ENCODE data around the gene MRM3.
"Not testable (repeated sequence)": the region's sequence is repeated elsewhere in the genome, so short reads cannot be mapped to it uniquely, and the experiment has no call there.

Gene MRM3

GRCh38 chr17:787641-788221 is 5.6 kb downstream of the MRM3 start:
- H3K4me3 ChIP-seq (ENCODE audit: low read depth, low read length): no peak overlapping the region
- TF ChIP-seq CTCF (IDR thresholded peaks at IDR 0.05; ENCODE audit: low read depth, low read length): no peak

- no peak overlapping the region for H3K4me3 ChIP-seq (ENCODE audit: low read depth, low read length)
- TF ChIP-seq CTCF (IDR thresholded peaks at IDR 0.05; ENCODE audit: low read depth, low read length): no peak
Observed at GRCh38 chr17:788551-788950, 6.4 kb downstream of the MRM3 start.

GRCh38 chr17:789160-789840 is 7.1 kb downstream of the MRM3 start:
- no peak for TF ChIP-seq CTCF (IDR thresholded peaks at IDR 0.05; ENCODE audit: low read depth, low read length)
- H3K4me3 ChIP-seq (ENCODE audit: low read depth, low read length): no peak overlapping the region

GRCh38 chr17:789931-790873 is 8.0 kb downstream of the MRM3 start:
- not testable (repeated sequence) for H3K4me3 ChIP-seq (ENCODE audit: low read depth, low read length)

DNA sequence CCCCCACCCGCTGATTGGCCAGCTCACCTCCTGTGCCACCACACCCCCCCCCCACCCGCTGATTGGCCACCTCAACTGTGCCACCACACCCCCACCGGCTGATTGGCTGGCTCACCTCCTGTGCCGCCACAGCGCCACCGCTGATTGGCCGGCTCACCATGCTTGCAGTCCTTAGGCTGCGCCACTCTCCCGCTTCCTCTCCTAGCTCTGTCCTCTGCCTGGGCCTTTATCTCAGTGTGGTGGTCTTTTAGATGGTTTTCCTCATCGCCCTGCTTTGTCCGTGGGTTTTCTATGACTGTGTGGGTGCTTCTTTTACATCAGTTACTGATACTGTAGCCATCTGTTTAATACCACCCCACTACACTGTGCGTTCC is 8.7 kb downstream of the MRM3 start:
- H3K4me3 ChIP-seq (ENCODE audit: low read depth, low read length): not testable (repeated sequence)

GRCh38 chr17:791829-792228 is 9.7 kb downstream of the MRM3 start:
- H3K4me3 ChIP-seq (ENCODE audit: low read depth, low read length): no peak overlapping the region
- TF ChIP-seq CTCF (IDR thresholded peaks at IDR 0.05; ENCODE audit: low read depth, low read length): no peak

DNA sequence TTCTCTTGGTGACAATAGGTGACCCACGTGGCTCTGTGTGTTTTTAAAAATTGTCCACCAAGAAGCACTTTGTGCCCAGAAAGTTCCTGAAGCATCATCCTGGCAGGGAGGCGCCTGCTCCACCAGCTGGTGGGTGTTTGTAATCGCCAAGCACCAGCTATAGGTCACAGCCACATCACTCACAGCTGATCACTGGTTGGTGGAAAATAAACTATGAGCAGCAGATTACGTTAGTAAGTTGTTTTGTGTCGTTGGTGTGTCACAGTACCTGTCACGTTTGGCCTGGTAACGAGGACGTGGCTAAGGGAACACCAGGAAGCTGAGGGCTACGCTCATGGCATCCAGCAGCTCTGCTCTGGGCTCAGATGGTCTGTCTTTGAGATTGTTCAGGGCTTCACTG is 10.1 kb downstream of the MRM3 start:
- no peak for TF ChIP-seq CTCF (IDR thresholded peaks at IDR 0.05; ENCODE audit: low read depth, low read length)
- H3K4me3 ChIP-seq (ENCODE audit: low read depth, low read length): no peak overlapping the region

- TF ChIP-seq CTCF (IDR thresholded peaks at IDR 0.05; ENCODE audit: low read depth, low read length): peak; percentile 54
Observed at GRCh38 chr17:794876-795275, 12.7 kb downstream of the MRM3 start.

More at GRCh38 chr17:794876-795275, 12.7 kb downstream of the MRM3 start:
- H3K4me3 ChIP-seq (ENCODE audit: low read depth, low read length): no peak overlapping the region

Measured in WI38 (cell line).